Esophagus muscularis mucosa (tissue), 3 donors: ENCODE data around the gene USP20.

ENCODE experiments used
- POLR2AphosphoS5 ChIP-seq, 2 donors: sonication (generic); formaldehyde crosslinking; IDR thresholded peaks; one replicate each; pipeline ENCODE4 v1.6.1; 2017; ENCODE audit warnings: antibody characterized with exemption in 2 of 2
- TF ChIP-seq, protein P1 (sequence below), 3 experiments: fragments of 200-600 bp in 2 of 3; fragments of 450-650 bp in 1 of 3; sonication (generic) in 2 of 3; IDR thresholded peaks; one replicate each; pipeline ENCODE4 v1.5.1; 2017 to 2019; ENCODE audit warnings: antibody characterized with exemption in 3 of 3, mild to moderate bottlenecking in 2 of 3, moderate library complexity in 1 of 3

DNA sequence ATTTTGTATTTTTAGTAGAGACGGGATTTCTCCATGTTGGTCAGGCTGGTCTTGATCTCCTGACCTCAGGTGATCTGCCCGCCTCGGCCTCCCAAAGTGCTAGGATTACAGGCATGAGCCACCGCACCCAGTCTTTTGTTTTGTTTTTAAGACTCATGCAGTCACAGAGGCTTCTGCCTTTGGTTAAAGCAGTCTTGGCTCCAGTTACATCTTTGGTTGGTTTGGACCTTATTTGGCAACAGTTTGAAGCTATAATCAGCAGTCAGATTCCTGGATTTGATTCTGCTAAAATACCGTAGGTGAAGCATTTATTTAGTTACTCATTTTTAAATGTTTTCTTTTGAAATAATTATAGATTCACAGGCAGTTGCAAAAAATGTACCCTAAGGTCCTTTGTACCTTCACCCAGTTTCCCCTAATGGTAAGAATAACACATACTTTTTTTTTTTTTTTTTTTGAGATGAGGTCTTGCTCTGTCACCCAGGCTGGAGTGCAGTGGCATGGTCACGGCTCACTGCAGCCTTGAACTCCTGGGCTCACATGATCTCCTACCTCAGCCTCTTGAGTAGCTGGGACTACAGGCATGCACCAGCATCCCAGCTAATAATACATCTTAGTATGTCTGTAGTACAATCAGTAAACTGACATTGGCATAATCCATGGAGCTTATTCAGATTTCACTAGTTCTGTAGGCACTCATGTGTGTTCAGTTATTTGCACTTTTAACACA, 15.7 kb downstream of the USP20 start:
- peak; percentile 5 to 15 for TF ChIP-seq POLR2AphosphoS5 (IDR thresholded peaks at IDR 0.05)
- TF ChIP-seq, protein P1, sequence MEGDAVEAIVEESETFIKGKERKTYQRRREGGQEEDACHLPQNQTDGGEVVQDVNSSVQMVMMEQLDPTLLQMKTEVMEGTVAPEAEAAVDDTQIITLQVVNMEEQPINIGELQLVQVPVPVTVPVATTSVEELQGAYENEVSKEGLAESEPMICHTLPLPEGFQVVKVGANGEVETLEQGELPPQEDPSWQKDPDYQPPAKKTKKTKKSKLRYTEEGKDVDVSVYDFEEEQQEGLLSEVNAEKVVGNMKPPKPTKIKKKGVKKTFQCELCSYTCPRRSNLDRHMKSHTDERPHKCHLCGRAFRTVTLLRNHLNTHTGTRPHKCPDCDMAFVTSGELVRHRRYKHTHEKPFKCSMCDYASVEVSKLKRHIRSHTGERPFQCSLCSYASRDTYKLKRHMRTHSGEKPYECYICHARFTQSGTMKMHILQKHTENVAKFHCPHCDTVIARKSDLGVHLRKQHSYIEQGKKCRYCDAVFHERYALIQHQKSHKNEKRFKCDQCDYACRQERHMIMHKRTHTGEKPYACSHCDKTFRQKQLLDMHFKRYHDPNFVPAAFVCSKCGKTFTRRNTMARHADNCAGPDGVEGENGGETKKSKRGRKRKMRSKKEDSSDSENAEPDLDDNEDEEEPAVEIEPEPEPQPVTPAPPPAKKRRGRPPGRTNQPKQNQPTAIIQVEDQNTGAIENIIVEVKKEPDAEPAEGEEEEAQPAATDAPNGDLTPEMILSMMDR (IDR thresholded peaks at IDR 0.05), result no peak
